Measurements from ENCODE around the gene SRRT. TPM values are rescaled to one million over a fixed set of nuclear protein-coding genes. Genes with fewer than 3 reads are reported as not detected.

SRRT gene
- total RNA-seq, 2 experiments from 2014 or later: 209 to 223 TPM

GRCh38 chr7:100886142-100886935, 11.4 kb downstream of the SRRT start:
- peaks cover 55% of the 10 kb centered on the region for H3K4me1 Mint-ChIP-seq (ENCODE audit: low read depth)

GRCh38 chr7:100886936-100887515, 12.1 kb downstream of the SRRT start:
- ChIA-PET CTCF (interaction anchor here (0.8 to 2.0 kb wide), 7 partner anchors 9 to 357 kb away, joined by 3 to 6 read pairs (median 5); partner anchors contain the start of genes ACHE, POP7 and SLC12A9), POLR2A (interaction anchor here (0.9 to 6.2 kb wide), 3 partner anchors 11 to 35 kb away, joined by 3 to 107 read pairs (median 4); partner anchors contain the start of genes SLC12A9 and SRRT)
- peaks cover 57% of the 10 kb centered on the region for H3K36me3 Mint-ChIP-seq
- intact Hi-C loops (cut with micrococcal nuclease): loop anchor here (5.0 kb wide), 1 partner anchor 285 kb away; no protein-coding TSS in a partner anchor
- peak overlapping the region; percentile 84 for H3K27ac Mint-ChIP-seq
- DNase-seq: no peak
- no peaks in the 10 kb centered on the region for H3K9me3 Mint-ChIP-seq
- H3K4me1 Mint-ChIP-seq (ENCODE audit: low read depth): peaks cover 57% of the 10 kb centered on the region
- H3K4me3 Mint-ChIP-seq: peak overlapping the region; percentile 79
- H3K27me3 Mint-ChIP-seq: peaks cover 7% of the 10 kb centered on the region

More at GRCh38 chr7:100886142-100886935, 11.4 kb downstream of the SRRT start:
- peaks cover 64% of the 10 kb centered on the region for H3K36me3 Mint-ChIP-seq
- H3K9me3 Mint-ChIP-seq: no peaks in the 10 kb centered on the region
- H3K27ac Mint-ChIP-seq: peak overlapping the region; percentile 74
- no peak for DNase-seq
- POLR2A ChIA-PET: interaction anchor here (0.9 to 6.2 kb wide), 3 partner anchors 11 to 34 kb away, joined by 3 to 107 read pairs (median 4); partner anchors contain the start of genes SLC12A9 and SRRT
- H3K4me3 Mint-ChIP-seq: no peak overlapping the region
- peaks cover under 1% of the 10 kb centered on the region for H3K27me3 Mint-ChIP-seq
- intact Hi-C loops (cut with micrococcal nuclease): loop anchor here (5.0 kb wide), 1 partner anchor 286 kb away; no protein-coding TSS in a partner anchor
- CTCF ChIA-PET: interaction anchor here (0.8 to 1.3 kb wide), 4 partner anchors 34 to 181 kb away, joined by 3 to 6 read pairs (median 6); partner anchors contain the start of genes POP7 and SLC12A9

GRCh38 chr7:100887516-100888290, 12.8 kb downstream of the SRRT start:
- DNase-seq: peak; percentile 73
- peaks cover 57% of the 10 kb centered on the region for H3K4me1 Mint-ChIP-seq (ENCODE audit: low read depth)
- no peaks in the 10 kb centered on the region for H3K9me3 Mint-ChIP-seq
- peak overlapping the region; percentile 84 for H3K27ac Mint-ChIP-seq
- intact Hi-C loops (cut with micrococcal nuclease): loop anchor here (5.0 kb wide), 1 partner anchor 285 kb away; no protein-coding TSS in a partner anchor
- peaks cover 51% of the 10 kb centered on the region for H3K36me3 Mint-ChIP-seq
- peak overlapping the region; percentile 79 for H3K4me3 Mint-ChIP-seq
- POLR2A ChIA-PET: interaction anchor here (0.9 to 6.2 kb wide), 3 partner anchors 12 to 36 kb away, joined by 3 to 107 read pairs (median 4); partner anchors contain the start of genes SLC12A9 and SRRT
- H3K27me3 Mint-ChIP-seq: peaks cover 14% of the 10 kb centered on the region
- CTCF ChIA-PET: interaction anchor here (0.8 to 3.1 kb wide), 11 partner anchors 8 to 356 kb away, joined by 3 to 19 read pairs (median 4); partner anchors contain the start of genes ACHE, POP7, SLC12A9 and SRRT

- Mint-ChIP-seq H3K4me3 (peak overlapping the region; percentile 79), H3K36me3 (peaks cover 46% of the 10 kb centered on the region), H3K27ac (peak overlapping the region; percentile 84), H3K4me1 (ENCODE audit: low read depth) (peaks cover 53% of the 10 kb centered on the region), H3K9me3 (no peaks in the 10 kb centered on the region), H3K27me3 (peaks cover 18% of the 10 kb centered on the region)
- intact Hi-C loops (cut with micrococcal nuclease): loop anchor here (5.0 kb wide), 1 partner anchor 284 kb away; no protein-coding TSS in a partner anchor
- POLR2A ChIA-PET: interaction anchor here (1.4 to 6.2 kb wide), 2 partner anchors 13 to 329 kb away, joined by 3 to 107 read pairs; partner anchors contain the start of genes PLOD3 and SRRT
- no peak for DNase-seq
- CTCF ChIA-PET: interaction anchor here (0.8 to 3.1 kb wide), 8 partner anchors 11 to 356 kb away, joined by 3 to 19 read pairs (median 4); partner anchors contain the start of genes POP7, SLC12A9, SRRT and TRIM56
Observed at GRCh38 chr7:100888291-100888987, 13.5 kb downstream of the SRRT start.

GRCh38 chr7:100888988-100889750, 14.3 kb downstream of the SRRT start, which contains the start of gene UFSP1:
Gene UFSP1 (minus strand): TSS chr7:100889715. CDS start chr7:100889271, 444 bp downstream.
- ChIA-PET CTCF (interaction anchor here (0.6 to 3.1 kb wide), 15 partner anchors 9 to 355 kb away, joined by 3 to 19 read pairs (median 5); partner anchors contain the start of genes POP7, SLC12A9, SRRT and TRIM56), POLR2A (interaction anchor here (0.6 to 6.2 kb wide), 8 partner anchors 13 to 355 kb away, joined by 3 to 107 read pairs (median 4); partner anchors contain the start of genes FIS1, GNB2, PLOD3 and POP7)
- Mint-ChIP-seq H3K9me3 (no peaks in the 10 kb centered on the region), H3K4me1 (ENCODE audit: low read depth) (peaks cover 49% of the 10 kb centered on the region), H3K4me3 (peak within 1 kb of the TSS; percentile 79), H3K27me3 (peaks cover 19% of the 10 kb centered on the region), H3K36me3 (peaks cover 40% of the 10 kb centered on the region), H3K27ac (peak within 1 kb of the TSS; percentile 84)
- intact Hi-C loops (cut with micrococcal nuclease): loop anchor here (1.0 to 5.0 kb wide), 2 partner anchors 14 to 283 kb away; partner anchors contain the start of gene SRRT
- no peak for DNase-seq

DNA sequence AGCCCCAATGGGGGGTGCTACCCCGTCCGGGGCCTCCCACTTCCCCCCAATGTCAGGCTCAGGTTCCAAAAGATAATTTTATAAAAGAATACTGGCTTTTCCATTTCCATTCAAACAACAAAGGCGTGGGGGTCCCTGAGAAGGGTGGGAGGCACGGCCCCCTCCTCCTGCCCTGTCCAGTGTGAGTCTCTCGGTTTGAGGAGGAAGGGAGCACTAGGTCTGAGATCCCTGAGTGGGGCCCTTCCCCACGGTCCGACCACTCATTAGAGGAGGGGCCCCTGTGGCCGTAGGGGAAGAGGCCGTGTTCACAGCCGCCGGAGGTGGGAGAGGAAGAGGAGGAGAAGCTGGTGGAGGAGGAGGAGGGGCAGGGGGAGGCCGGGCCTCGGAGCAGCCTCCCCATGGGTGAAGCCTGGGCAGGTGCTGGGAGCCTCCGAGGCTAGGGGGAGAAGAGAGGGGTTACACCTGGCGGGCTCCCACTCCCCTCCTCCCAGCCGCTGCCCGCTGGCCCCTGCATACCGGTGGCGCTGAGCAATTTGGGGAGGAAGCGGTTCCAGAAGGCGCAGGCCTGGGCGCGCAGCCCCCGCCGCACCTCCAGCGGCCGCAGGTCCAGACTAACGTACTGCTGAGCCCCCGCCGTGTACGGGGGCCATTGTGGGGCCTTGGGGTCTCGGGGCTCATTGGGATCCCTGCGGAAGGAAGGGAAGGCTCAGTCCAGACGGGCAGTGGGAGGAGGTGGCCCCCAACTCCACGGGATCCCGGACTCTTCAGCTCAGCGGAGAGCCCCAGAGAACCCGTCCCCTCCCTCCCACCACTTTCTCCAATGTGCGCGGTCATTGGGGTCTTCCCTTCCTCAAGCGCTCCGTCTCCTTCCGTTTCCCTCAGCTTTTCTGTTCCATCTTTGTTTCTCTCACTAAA, 16.0 kb downstream of the SRRT start:
- Mint-ChIP-seq H3K4me1 (ENCODE audit: low read depth) (peaks cover 39% of the 10 kb centered on the region), H3K36me3 (peaks cover 27% of the 10 kb centered on the region), H3K4me3 (peak overlapping the region; percentile 79), H3K27me3 (peaks cover 21% of the 10 kb centered on the region), H3K9me3 (no peaks in the 10 kb centered on the region), H3K27ac (no peak overlapping the region)
- intact Hi-C loops (cut with micrococcal nuclease): no loop called here
- POLR2A ChIA-PET: interaction anchor here (0.6 to 6.2 kb wide), 2 partner anchors 15 to 59 kb away, joined by 3 to 107 read pairs; partner anchors contain the start of gene SRRT
- CTCF ChIA-PET: interaction anchor here (0.7 to 3.1 kb wide), 7 partner anchors 7 to 253 kb away, joined by 3 to 19 read pairs (median 7); partner anchors contain the start of genes SLC12A9 and TRIM56
- no peak for DNase-seq

DNA sequence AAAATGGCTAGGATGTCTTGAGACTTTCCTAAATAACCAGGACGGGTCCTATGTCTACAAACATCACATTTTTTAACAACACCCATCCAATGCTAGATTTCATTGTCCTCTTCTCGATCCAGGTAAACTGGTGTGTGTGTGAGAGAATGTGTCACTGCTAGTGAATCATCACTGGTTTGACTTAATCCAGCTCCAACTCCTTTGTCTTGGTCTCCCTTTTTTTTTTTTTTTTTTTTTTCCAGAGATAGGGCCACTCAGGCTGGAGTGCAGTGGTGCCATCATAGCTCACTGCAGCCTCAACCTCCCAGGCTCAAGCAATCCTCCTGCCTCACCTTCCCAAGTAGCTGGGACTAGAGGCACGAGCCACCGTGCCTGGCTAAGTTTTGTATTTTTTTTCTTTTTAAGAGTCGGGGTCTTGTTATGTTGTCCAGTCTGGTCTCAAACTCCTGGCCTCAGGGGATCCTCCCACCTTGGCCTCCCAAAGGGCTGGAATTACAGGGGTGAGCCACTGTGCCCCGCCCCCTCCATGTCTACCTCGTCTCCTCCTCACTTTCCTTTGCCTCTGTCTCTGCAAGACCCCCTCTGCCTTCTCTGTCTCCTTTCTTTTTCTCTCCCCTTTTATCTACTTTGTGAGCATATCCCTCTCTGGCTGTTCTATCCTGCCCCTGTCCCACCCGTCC, 16.8 kb downstream of the SRRT start:
- no peaks in the 10 kb centered on the region for H3K9me3 Mint-ChIP-seq
- ChIA-PET CTCF (interaction anchor here (0.7 to 2.7 kb wide), 2 partner anchors 18 to 167 kb away, joined by 3 to 16 read pairs; no protein-coding TSS in a partner anchor), POLR2A (no interaction called here)
- H3K4me1 Mint-ChIP-seq (ENCODE audit: low read depth): peaks cover 38% of the 10 kb centered on the region
- H3K36me3 Mint-ChIP-seq: peaks cover 20% of the 10 kb centered on the region
- intact Hi-C loops (cut with micrococcal nuclease): no loop called here
- DNase-seq: no peak
- peak overlapping the region; percentile 57 for H3K4me3 Mint-ChIP-seq
- peaks cover 27% of the 10 kb centered on the region for H3K27me3 Mint-ChIP-seq
- H3K27ac Mint-ChIP-seq: no peak overlapping the region

- Mint-ChIP-seq H3K4me1 (ENCODE audit: low read depth) (peaks cover 29% of the 10 kb centered on the region), H3K27me3 (peaks cover 31% of the 10 kb centered on the region), H3K27ac (no peak overlapping the region), H3K36me3 (peaks cover 11% of the 10 kb centered on the region), H3K9me3 (no peaks in the 10 kb centered on the region), H3K4me3 (no peak overlapping the region)
- POLR2A ChIA-PET: no interaction called here
- intact Hi-C loops (cut with micrococcal nuclease): no loop called here
- DNase-seq: no peak
- CTCF ChIA-PET: interaction anchor here (1.0 to 3.1 kb wide), 2 partner anchors 167 to 185 kb away, joined by 5 to 13 read pairs; no protein-coding TSS in a partner anchor
Observed at GRCh38 chr7:100892364-100893317, 17.7 kb downstream of the SRRT start.
